22Rv1 (cell line): ENCODE results near the gene SERPINI1.

Source experiments
- CTCF ChIP-seq: fragments of 450-650 bp; IDR thresholded peaks from 2 replicates; pipeline ENCODE4 v1.5.1; 2017; ENCODE audit warnings: mild to moderate bottlenecking
- ZFX ChIP-seq: fragments of 450-650 bp; IDR thresholded peaks from 2 replicates; pipeline ENCODE4 v1.6.1; 2017; ENCODE audit warnings: antibody characterized with exemption, borderline replicate concordance

GRCh38 chr3:167861649-167862048 is 126.1 kb downstream of the SERPINI1 start:
- TF ChIP-seq CTCF (no peak), ZFX (no peak)
